ENCODE data around the gene FAM118A.

GRCh38 chr22:45328822-45329529 lies 19.2 kb downstream of the FAM118A start:
- no peak for TF ChIP-seq PML (IDR thresholded peaks at IDR 0.05; ENCODE audit: low read length)
- TF ChIP-seq GATA2 (CRISPR knock-in tag; IDR thresholded peaks at IDR 0.05), result no peak
- TF ChIP-seq TSHZ1 (CRISPR knock-in tag; IDR thresholded peaks at IDR 0.05), result no peak

Data from K562 (cell line).